Nephron (organoid): ENCODE measurements around the gene ZNF581.
A peak's percentile ranks its signal among the peaks of the same experiment; 100 is the strongest.

Source experiments
- H3K27ac Mint-ChIP-seq, 3 experiments: 2 replicates each; pipeline ENCODE4 v1.8.0; 2020; ENCODE audit warnings: mixed read lengths in 3 of 3, mild to moderate bottlenecking in 2 of 3, moderate library complexity in 1 of 3
- H3K27me3 Mint-ChIP-seq: 2 replicates; pipeline ENCODE4 v1.8.0; 2021; ENCODE audit warnings: low read depth, mild to moderate bottlenecking, moderate library complexity, mixed read lengths
- H3K36me3 Mint-ChIP-seq: 2 replicates; pipeline ENCODE4 v1.8.0; 2020; ENCODE audit warnings: low read depth, mixed read lengths
- H3K4me1 Mint-ChIP-seq: 2 replicates; pipeline ENCODE4 v1.8.0; 2020; ENCODE audit warnings: mixed read lengths
- H3K4me3 Mint-ChIP-seq, 3 experiments: 2 replicates each; pipeline ENCODE4 v1.8.0; 2020; ENCODE audit warnings: mild to moderate bottlenecking in 3 of 3, mixed read lengths in 3 of 3, moderate library complexity in 2 of 3
- H3K9me3 Mint-ChIP-seq: 2 replicates; pipeline ENCODE4 v1.8.0; 2020; ENCODE audit warnings: mixed read lengths
- CTCF ChIP-seq, 3 experiments: fragments of 200-600 bp; sonication (generic); IDR thresholded peaks; one replicate each; pipeline ENCODE4 v1.5.0; 2021; ENCODE audit warnings: antibody characterized with exemption in 3 of 3; ENCODE audit not compliant: unreplicated experiment in 3 of 3

Gene ZNF581

DNA sequence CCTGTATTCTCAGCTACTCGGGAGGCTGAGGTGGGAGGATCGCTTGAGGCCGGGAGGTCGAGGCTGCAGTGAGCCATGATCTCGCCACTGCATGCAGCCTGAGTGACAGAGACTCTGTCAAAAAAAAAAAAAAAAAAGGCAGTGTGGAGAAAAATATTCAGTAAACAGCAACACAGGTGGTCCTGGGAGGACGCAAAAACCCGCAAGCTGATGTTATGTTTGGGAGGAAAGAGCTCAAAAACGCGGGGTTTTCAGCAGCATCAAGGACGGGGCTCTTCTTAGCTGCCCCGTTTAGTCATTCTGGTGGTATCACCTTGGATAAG lies 18.5 kb upstream of the ZNF581 start:
- peak overlapping the region; percentile 91 to 94 (median 93) for H3K4me3 Mint-ChIP-seq
- peaks cover 18% of the 10 kb centered on the region for H3K4me1 Mint-ChIP-seq
- peak overlapping the region; percentile 96 to 99 (median 98) for H3K27ac Mint-ChIP-seq
- no peak for TF ChIP-seq CTCF (IDR thresholded peaks at IDR 0.05; ENCODE audit: unreplicated experiment in 3 of 3)
- peaks cover 16% of the 10 kb centered on the region for H3K36me3 Mint-ChIP-seq
- no peaks in the 10 kb centered on the region for H3K9me3 Mint-ChIP-seq
- H3K27me3 Mint-ChIP-seq = no peaks in the 10 kb centered on the region

- Mint-ChIP-seq H3K9me3 (no peaks in the 10 kb centered on the region), H3K4me1 (peaks cover 18% of the 10 kb centered on the region), H3K36me3 (peaks cover 10% of the 10 kb centered on the region), H3K4me3 (peak overlapping the region in 2 of 3 experiments; percentile 59 to 70), H3K27ac (no peak overlapping the region), H3K27me3 (no peaks in the 10 kb centered on the region)
- no peak for TF ChIP-seq CTCF (IDR thresholded peaks at IDR 0.05; ENCODE audit: unreplicated experiment in 3 of 3)
Measured at GRCh38 chr19:55626350-55626749, 17.1 kb upstream of the ZNF581 start.

DNA sequence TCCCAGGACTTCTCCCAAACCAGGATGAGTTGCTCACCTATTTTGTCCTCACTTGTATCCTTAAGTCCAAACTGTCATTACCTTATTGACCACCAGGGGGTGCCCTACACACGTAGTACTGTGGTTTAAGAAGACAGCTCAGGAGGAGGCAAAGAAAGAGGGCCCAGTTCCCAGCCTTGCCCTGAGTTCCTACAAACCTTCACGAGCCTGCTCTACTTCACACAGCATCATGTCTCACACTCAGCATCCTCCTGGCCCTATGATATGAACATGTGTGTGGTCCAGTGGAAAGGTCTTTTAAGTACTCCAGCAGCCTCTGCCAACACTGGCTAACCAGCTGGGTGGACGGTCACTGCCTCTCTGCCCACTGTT lies 11.0 kb upstream of the ZNF581 start:
- Mint-ChIP-seq H3K4me3 (peak overlapping the region; percentile 47 to 74 (median 49)), H3K27me3 (peaks cover 3% of the 10 kb centered on the region), H3K9me3 (no peaks in the 10 kb centered on the region), H3K4me1 (peaks cover 37% of the 10 kb centered on the region), H3K36me3 (no peaks in the 10 kb centered on the region), H3K27ac (peak overlapping the region; percentile 17 to 79 (median 71))
- peak; percentile 84 to 91 (median 87) for TF ChIP-seq CTCF (IDR thresholded peaks at IDR 0.05; ENCODE audit: unreplicated experiment in 3 of 3)

DNA sequence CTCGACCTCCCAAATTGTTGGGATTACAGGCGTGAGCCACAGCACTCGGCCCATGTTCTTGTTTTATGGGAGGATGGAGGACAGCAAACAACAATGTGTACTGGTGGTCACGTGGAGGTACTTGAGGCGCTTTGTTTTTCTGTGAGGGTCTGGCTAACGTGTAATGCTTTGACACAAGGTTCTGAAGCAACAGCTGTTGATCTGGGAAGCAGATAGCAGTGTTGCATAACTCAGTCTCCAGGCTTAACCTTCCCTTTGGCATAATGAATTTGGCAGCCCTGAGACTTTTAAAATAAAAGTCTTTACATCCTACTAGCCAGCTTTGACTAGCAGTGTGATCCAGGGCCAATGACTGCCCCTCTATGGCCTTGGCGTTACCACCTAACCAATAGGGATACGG lies 9.6 kb upstream of the ZNF581 start:
- Mint-ChIP-seq H3K4me1 (peaks cover 45% of the 10 kb centered on the region), H3K9me3 (no peaks in the 10 kb centered on the region), H3K27me3 (peaks cover 3% of the 10 kb centered on the region), H3K36me3 (peaks cover 5% of the 10 kb centered on the region), H3K4me3 (peak overlapping the region in 2 of 3 experiments; percentile 64 to 99), H3K27ac (no peak overlapping the region)
- TF ChIP-seq CTCF (IDR thresholded peaks at IDR 0.05; ENCODE audit: unreplicated experiment in 3 of 3) = no peak

DNA sequence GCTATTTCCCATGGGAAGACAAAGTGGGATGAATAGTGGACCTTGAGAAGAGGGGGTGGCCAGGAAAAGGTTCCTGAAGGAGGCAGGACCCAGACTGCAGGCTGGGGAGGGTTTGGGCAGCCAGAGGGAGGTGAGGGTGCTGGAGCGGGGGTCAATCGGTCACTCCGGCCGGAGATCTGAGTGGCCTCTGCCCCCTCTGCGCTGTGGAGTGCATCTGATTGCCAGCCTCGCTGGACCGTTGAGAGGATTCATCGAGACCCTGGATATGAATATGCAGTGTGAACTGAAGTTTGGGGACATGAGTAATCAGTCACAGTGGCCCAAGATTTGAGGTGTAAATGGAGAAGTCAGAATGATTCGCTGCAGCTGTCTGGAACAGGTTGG lies 8.1 kb upstream of the ZNF581 start:
- peak overlapping the region; percentile 92 to 96 (median 96) for H3K27ac Mint-ChIP-seq
- H3K4me1 Mint-ChIP-seq = peaks cover 51% of the 10 kb centered on the region
- no peaks in the 10 kb centered on the region for H3K9me3 Mint-ChIP-seq
- TF ChIP-seq CTCF (IDR thresholded peaks at IDR 0.05; ENCODE audit: unreplicated experiment in 3 of 3) = no peak
- H3K36me3 Mint-ChIP-seq = peaks cover 8% of the 10 kb centered on the region
- peaks cover 3% of the 10 kb centered on the region for H3K27me3 Mint-ChIP-seq
- H3K4me3 Mint-ChIP-seq = peak overlapping the region; percentile 96 to 99 (median 96)

- peaks cover 3% of the 10 kb centered on the region for H3K27me3 Mint-ChIP-seq
- peaks cover 8% of the 10 kb centered on the region for H3K36me3 Mint-ChIP-seq
- no peaks in the 10 kb centered on the region for H3K9me3 Mint-ChIP-seq
- peak overlapping the region; percentile 49 to 96 (median 92) for H3K27ac Mint-ChIP-seq
- H3K4me3 Mint-ChIP-seq = peak overlapping the region; percentile 96 to 99 (median 96)
- peaks cover 54% of the 10 kb centered on the region for H3K4me1 Mint-ChIP-seq
- TF ChIP-seq CTCF (IDR thresholded peaks at IDR 0.05; ENCODE audit: unreplicated experiment in 3 of 3) = no peak
Measured at GRCh38 chr19:55635856-55636440, 7.5 kb upstream of the ZNF581 start.
